22Rv1 (cell line): ENCODE results near the gene MBOAT2.

Source experiments
- H3K27ac ChIP-seq: fragments of 450-650 bp; 2 replicates; pipeline ENCODE4 v1.5.1; 2017
- CTCF ChIP-seq: fragments of 450-650 bp; IDR thresholded peaks from 2 replicates; pipeline ENCODE4 v1.5.1; 2017; ENCODE audit warnings: mild to moderate bottlenecking
- ZFX ChIP-seq: fragments of 450-650 bp; IDR thresholded peaks from 2 replicates; pipeline ENCODE4 v1.6.1; 2017; ENCODE audit warnings: antibody characterized with exemption, borderline replicate concordance

The MBOAT2 gene

GRCh38 chr2:8840475-8841091 lies 162.9 kb downstream of the MBOAT2 start:
- H3K27ac ChIP-seq: no peak overlapping the region
- TF ChIP-seq ZFX: no peak
- no peak for TF ChIP-seq CTCF

GRCh38 chr2:8839189-8839965 lies 164.1 kb downstream of the MBOAT2 start:
- H3K27ac ChIP-seq: no peak overlapping the region
- no peak for TF ChIP-seq ZFX
- no peak for TF ChIP-seq CTCF

GRCh38 chr2:8837795-8838140 lies 165.7 kb downstream of the MBOAT2 start:
- TF ChIP-seq CTCF (no peak), ZFX (no peak)
- H3K27ac ChIP-seq: no peak overlapping the region

GRCh38 chr2:8836971-8837794 lies 166.3 kb downstream of the MBOAT2 start, which contains the start of gene KIDINS220:
TSS of gene KIDINS220 (minus strand) at chr2:8837613. CDS start at chr2:8827093, 10,520 bp downstream.
- no peak for TF ChIP-seq CTCF
- peak within 1 kb of the TSS; percentile 49 for H3K27ac ChIP-seq

GRCh38 chr2:8835279-8835678 lies 168.2 kb downstream of the MBOAT2 start:
- H3K27ac ChIP-seq: no peak overlapping the region
- TF ChIP-seq ZFX (no peak), CTCF (no peak)

- TF ChIP-seq ZFX: no peak
- TF ChIP-seq CTCF: no peak
- H3K27ac ChIP-seq: no peak overlapping the region
Observed at GRCh38 chr2:8833853-8834252, 169.6 kb downstream of the MBOAT2 start.

- TF ChIP-seq ZFX (no peak), CTCF (no peak)
- H3K27ac ChIP-seq: no peak overlapping the region
Observed at GRCh38 chr2:8831516-8831915, 172.0 kb downstream of the MBOAT2 start.
